GM12892 (cell line): Measurements from ENCODE around the gene EPDR1.

Source experiments
- DNase-seq: peaks from one replicate; pipeline ENCODE4 v3.0.0; 2011; ENCODE audit not compliant: insufficient read length
- FAIRE-seq: peaks from 2 replicates; lab custom pipeline; 2011; peaks lifted over from hg19 to GRCh38; lab: Jason Lieb, UNC
- POLR2A ChIP-seq: IDR thresholded peaks from 2 replicates; pipeline ENCODE4 v1.6.1; 2011; ENCODE audit warnings: low read depth, low read length, control low read depth
- POLR2AphosphoS5 ChIP-seq: IDR thresholded peaks from 2 replicates; pipeline ENCODE4 v1.6.1; 2011; ENCODE audit warnings: low read depth, low read length, control low read depth
- TAF1 ChIP-seq: IDR thresholded peaks from 2 replicates; pipeline ENCODE4 v1.6.1; 2011; ENCODE audit warnings: low read depth, mild to moderate bottlenecking, control low read depth, low read length, borderline replicate concordance

The EPDR1 gene

GRCh38 chr7:37987732-37988131 lies 67.3 kb downstream of the EPDR1 start:
- TF ChIP-seq TAF1 (no peak), POLR2A (no peak)
- FAIRE-seq (no peak), DNase-seq (no peak)

DNA sequence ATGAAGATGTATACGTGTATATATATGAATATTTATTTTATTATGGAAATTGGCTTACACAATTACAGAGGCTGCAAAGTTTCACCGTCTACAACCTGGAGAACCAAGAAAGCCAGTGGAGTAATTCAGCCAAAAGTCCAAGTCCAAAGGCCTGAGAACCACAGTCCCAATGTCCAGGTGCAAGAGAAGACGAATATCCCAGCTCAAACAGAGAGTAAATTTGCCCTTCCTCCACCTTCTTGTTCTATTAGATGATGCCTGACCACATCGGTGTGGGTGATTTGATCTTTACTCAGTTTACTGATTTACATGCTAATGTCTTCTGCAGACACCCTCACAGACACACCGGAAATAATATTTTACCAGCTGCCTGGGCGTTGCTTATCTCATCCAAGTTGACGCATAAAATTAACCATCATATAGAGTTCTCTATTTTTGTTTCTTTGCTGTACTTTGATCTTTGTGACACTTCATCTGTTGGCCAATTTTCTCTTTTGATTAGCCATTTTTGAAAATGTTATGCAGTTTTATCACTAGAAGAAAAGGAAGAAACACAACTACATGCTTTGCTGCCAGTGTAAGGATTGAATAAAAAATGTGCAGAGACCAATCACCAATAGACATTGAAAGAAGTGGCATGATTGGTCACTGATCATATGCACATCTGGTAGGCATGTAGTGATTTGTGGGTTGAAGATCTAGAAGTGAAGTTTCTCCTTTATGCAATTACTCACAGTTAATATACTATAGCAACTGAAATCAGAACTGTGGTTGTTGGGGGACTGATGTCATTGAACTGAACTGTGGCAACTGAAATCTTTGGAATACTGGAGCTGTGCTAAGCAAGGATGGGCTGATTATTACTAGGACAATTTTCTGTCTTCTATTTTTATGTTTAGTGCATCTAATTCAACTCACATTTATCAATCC lies 68.5 kb downstream of the EPDR1 start:
- TF ChIP-seq TAF1 (no peak), POLR2AphosphoS5 (no peak), POLR2A (no peak)
- no peak for FAIRE-seq

DNA sequence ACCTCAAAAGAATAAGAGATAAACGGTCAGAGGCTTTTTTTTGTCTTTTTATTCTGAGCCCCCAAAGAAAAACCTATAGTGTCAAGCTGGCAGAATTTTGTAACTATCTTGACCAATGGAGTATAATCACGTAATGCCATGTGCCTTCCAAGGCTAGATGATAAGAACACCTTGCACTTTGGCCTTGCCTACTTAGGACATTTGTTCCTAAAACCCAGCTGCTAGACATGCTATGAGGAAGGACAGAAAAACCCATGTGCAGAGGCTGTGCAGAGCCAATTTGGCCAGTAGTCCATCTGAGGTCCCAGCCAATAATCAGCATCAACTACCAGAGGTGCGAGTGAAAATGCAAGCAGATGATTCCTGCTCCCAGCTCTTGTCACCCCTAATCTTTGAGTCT lies 69.9 kb downstream of the EPDR1 start:
- FAIRE-seq (no peak), DNase-seq (no peak)
- TF ChIP-seq POLR2A: no peak
- TF ChIP-seq TAF1: no peak
- TF ChIP-seq POLR2AphosphoS5: no peak

More for the DNA sequence above, 68.5 kb downstream of the EPDR1 start:
- no peak for DNase-seq

- DNase-seq (no peak), FAIRE-seq (no peak)
- no peak for TF ChIP-seq POLR2A
- TF ChIP-seq TAF1: no peak
- TF ChIP-seq POLR2AphosphoS5: no peak
Measured at GRCh38 chr7:37993060-37993501, 72.6 kb downstream of the EPDR1 start.

GRCh38 chr7:37999673-38000072 lies 79.2 kb downstream of the EPDR1 start:
- FAIRE-seq: no peak
- no peak for DNase-seq

GRCh38 chr7:38000272-38000671 lies 79.8 kb downstream of the EPDR1 start:
- FAIRE-seq: no peak
- DNase-seq: no peak

More at GRCh38 chr7:37999673-38000072, 79.2 kb downstream of the EPDR1 start:
- no peak for TF ChIP-seq TAF1
- no peak for TF ChIP-seq POLR2A
- TF ChIP-seq POLR2AphosphoS5: no peak

More at GRCh38 chr7:38000272-38000671, 79.8 kb downstream of the EPDR1 start:
- TF ChIP-seq POLR2AphosphoS5 (no peak), POLR2A (no peak), TAF1 (no peak)
